Kidney epithelial cell (primary cell): ENCODE results near the gene PTPN1. TPM values are rescaled to one million over a fixed set of nuclear protein-coding genes. Genes with fewer than 3 reads are reported as not detected.

ENCODE experiments used
- DNase-seq: peaks from one replicate; pipeline ENCODE4 v3.0.0-alpha.2; 2010; ENCODE audit warnings: low read depth
- H3K27me3 ChIP-seq: 2 replicates; pipeline ENCODE4 v1.6.0; 2011; ENCODE audit warnings: low read length; ENCODE audit not compliant: control insufficient read depth, insufficient read depth
- H3K36me3 ChIP-seq: 2 replicates; pipeline ENCODE4 v1.5.1; 2011; ENCODE audit warnings: low read length; ENCODE audit not compliant: control insufficient read depth, insufficient read depth
- H3K4me3 ChIP-seq: 2 replicates; pipeline ENCODE4 v1.5.1; 2011; ENCODE audit warnings: low read depth, mild to moderate bottlenecking, control low read depth, low read length
- CTCF ChIP-seq: IDR thresholded peaks from 2 replicates; pipeline ENCODE4 v1.5.1; 2011; ENCODE audit warnings: mild to moderate bottlenecking, moderate library complexity, low read length, control low read depth, inconsistent platforms; ENCODE audit not compliant: insufficient read depth, poor library complexity, severe bottlenecking
- total RNA-seq: library from RNA; depleted of rRNA; stranded (reverse); fragments of >200 nt; gene quantifications from 2 replicates; pipeline ENCODE4 v1.2.3, GENCODE V29; 2015

The PTPN1 gene
- total RNA-seq, 1 donor from 2014 or later, result 36.9 TPM

GRCh38 chr20:50574586-50574985 is 64.4 kb downstream of the PTPN1 start:
- no peaks in the 10 kb centered on the region for H3K27me3 ChIP-seq
- peaks cover 6% of the 10 kb centered on the region for H3K36me3 ChIP-seq
- no peak for DNase-seq
- H3K4me3 ChIP-seq, result no peak overlapping the region
- TF ChIP-seq CTCF, result no peak

DNA sequence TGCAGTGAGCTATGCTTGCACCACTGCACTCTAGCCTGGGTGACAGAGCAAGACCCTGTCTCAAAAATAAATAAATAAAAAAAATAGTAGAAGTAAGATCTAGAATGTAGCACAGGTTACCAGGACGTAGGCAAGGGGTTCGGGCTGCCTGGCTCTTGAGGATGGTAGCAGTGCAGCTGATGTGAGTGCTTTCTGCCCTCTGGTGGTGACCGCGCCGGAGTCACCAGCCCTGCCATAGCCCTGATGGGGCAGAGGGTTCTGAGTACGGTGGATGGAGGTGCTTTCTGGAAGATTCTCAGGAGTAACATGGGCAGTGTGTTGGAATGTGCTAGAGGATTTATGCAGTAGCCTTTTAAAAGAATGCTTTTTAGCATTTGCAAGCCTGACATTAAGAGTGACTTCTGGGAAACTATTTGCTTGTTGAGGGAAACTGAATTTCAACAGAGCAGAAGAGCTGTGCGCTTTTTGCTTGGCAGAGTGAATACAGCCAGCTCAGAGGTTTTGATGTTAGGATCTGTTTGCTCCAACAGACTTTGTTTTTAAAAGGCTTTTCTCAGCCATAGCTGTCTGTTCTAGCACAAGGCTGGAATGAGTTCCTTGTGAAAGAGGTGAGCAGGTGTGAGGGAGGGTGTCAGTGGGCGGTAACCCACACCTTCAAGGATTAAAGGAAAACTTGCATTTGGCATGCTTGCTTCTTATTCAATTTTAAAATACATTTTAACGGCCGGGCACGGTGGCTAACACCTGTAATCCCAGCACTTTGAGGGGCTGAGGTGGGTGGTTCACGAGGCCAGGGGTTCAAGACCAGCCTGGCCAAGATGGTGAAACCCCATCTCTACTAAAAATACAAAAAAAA is 65.9 kb downstream of the PTPN1 start:
- no peak overlapping the region for H3K4me3 ChIP-seq
- peaks cover 6% of the 10 kb centered on the region for H3K36me3 ChIP-seq
- H3K27me3 ChIP-seq, result no peaks in the 10 kb centered on the region
- DNase-seq, result no peak
- TF ChIP-seq CTCF, result peak; percentile 84

GRCh38 chr20:50577175-50578018 is 67.2 kb downstream of the PTPN1 start:
- Histone ChIP-seq H3K4me3 (no peak overlapping the region), H3K36me3 (peaks cover 7% of the 10 kb centered on the region), H3K27me3 (no peaks in the 10 kb centered on the region)
- no peak for DNase-seq
- TF ChIP-seq CTCF, result no peak

DNA sequence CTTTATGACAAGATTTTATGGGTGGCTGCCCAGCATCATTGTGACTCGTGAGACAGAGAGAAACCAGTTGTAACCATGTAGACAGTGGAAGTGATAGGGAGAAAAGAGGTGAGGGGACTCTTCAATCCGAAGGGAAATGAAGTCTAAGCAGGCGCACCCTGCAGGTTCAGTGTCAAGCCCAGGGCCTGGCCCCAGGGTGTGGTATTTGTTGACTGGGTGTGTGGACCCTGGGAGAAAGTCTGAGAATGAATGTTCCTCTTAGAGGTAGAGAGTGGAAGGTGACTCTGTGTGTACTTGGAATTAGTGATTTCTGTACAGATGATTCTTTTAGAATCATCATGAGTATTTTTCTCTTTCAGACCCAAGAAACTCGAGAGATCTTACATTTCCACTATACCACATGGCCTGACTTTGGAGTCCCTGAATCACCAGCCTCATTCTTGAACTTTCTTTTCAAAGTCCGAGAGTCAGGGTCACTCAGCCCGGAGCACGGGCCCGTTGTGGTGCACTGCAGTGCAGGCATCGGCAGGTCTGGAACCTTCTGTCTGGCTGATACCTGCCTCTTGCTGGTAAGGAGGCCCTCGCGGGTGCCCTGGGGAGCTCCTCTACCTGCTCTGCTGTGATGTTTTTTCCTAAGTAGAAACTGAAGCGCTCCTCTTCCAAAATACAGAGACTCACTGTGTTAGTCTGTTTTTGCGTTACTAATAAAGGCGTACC is 68.0 kb downstream of the PTPN1 start:
- H3K27me3 ChIP-seq, result no peaks in the 10 kb centered on the region
- TF ChIP-seq CTCF, result no peak
- no peak for DNase-seq
- peaks cover 7% of the 10 kb centered on the region for H3K36me3 ChIP-seq
- H3K4me3 ChIP-seq, result no peak overlapping the region

- no peak for DNase-seq
- no peak overlapping the region for H3K4me3 ChIP-seq
- peaks cover 7% of the 10 kb centered on the region for H3K36me3 ChIP-seq
- TF ChIP-seq CTCF, result no peak
- no peaks in the 10 kb centered on the region for H3K27me3 ChIP-seq
These were observed 68.6 kb downstream of the PTPN1 start for GRCh38 chr20:50578778-50579165.
